ENCODE results near the gene ZNF384.

DNA sequence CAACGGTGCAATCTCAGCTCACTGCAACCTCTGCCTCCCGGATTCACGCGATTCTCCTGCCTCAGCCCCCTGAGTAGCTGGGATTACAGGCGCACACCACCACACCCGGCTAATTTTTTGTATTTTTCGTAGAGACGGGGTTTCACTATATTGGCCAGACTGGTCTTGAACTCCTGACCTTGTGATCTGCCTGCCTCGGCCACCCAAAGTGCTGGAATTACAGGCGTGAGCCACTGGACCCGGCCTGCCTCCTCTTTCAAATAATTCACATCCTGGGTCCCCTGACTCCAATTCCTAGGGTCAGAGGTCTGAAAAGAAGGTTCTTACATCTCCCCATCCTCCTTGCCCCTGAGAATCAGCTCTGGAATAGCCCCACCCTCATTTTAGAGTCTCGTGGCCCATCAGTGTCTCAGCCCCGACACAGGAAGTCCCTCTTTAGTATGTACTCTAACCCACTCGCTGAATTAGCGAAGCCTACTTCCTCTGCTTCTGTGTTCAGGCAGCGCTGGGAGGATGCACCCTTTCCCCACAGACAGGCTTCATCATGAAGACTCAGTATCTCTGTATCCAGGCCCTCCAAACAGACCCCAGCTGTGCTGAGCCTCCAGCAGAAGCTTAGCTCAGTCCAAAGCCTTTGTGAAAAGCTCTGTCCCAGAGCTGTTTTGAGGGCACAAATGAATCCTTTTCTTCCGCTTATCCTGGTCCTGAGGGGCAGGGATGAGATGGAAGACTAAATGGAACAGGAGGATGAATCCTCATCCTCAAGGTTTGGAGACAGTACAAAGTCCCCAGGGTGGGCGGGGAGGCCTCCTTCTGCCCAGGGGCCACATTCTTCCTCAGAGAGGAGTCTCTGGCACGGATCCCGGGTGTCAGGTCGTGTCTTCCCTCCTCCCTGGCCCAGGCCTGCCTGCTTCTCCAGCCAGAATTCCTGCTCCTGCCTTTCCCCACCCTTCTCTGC lies 56.9 kb downstream of the ZNF384 start:
- TF ChIP-seq, protein P1, sequence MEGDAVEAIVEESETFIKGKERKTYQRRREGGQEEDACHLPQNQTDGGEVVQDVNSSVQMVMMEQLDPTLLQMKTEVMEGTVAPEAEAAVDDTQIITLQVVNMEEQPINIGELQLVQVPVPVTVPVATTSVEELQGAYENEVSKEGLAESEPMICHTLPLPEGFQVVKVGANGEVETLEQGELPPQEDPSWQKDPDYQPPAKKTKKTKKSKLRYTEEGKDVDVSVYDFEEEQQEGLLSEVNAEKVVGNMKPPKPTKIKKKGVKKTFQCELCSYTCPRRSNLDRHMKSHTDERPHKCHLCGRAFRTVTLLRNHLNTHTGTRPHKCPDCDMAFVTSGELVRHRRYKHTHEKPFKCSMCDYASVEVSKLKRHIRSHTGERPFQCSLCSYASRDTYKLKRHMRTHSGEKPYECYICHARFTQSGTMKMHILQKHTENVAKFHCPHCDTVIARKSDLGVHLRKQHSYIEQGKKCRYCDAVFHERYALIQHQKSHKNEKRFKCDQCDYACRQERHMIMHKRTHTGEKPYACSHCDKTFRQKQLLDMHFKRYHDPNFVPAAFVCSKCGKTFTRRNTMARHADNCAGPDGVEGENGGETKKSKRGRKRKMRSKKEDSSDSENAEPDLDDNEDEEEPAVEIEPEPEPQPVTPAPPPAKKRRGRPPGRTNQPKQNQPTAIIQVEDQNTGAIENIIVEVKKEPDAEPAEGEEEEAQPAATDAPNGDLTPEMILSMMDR (IDR thresholded peaks at IDR 0.05; ENCODE audit: insufficient read depth, low read length, poor library complexity, severe bottlenecking), result no peak
- TF ChIP-seq EZH2phosphoT487 (conservative IDR thresholded peaks at IDR 0.05; ENCODE audit: low read length), result no peak

All from SU-DHL-6 (cell line).